Ascending aorta (tissue), 2 donors: ENCODE data around the gene DSN1. TPM values are rescaled to one million over a fixed set of nuclear protein-coding genes. Genes with fewer than 3 reads are reported as not detected.
A peak's percentile ranks its signal among the peaks of the same experiment; 100 is the strongest.

ENCODE experiments used
- DNase-seq, 2 donors: peaks; one replicate each; pipeline ENCODE4 v3.0.0-alpha.2; 2019; ENCODE audit warnings: low spot score in 2 of 2
- H3K27ac ChIP-seq, 2 donors: fragments of 200-600 bp; sonication (generic); one replicate each; pipeline ENCODE4 v1.5.1; 2016 to 2017; ENCODE audit warnings: mild to moderate bottlenecking in 1 of 2
- H3K27me3 ChIP-seq: fragments of 200-600 bp; sonication (generic); one replicate; pipeline ENCODE4 v1.5.1; 2017
- H3K36me3 ChIP-seq, 2 donors: fragments of 200-600 bp; sonication (generic); one replicate each; pipeline ENCODE4 v1.5.1; 2016
- H3K4me1 ChIP-seq, 2 donors: fragments of 200-600 bp; sonication (generic); one replicate each; pipeline ENCODE4 v1.5.1; 2016 to 2017; ENCODE audit warnings: mild to moderate bottlenecking in 1 of 2
- H3K4me3 ChIP-seq, 2 donors: fragments of 200-600 bp; sonication (generic); one replicate each; pipeline ENCODE4 v1.5.1; 2016 to 2017; ENCODE audit warnings: mild to moderate bottlenecking in 1 of 2
- H3K9me3 ChIP-seq, 2 donors: fragments of 200-600 bp; sonication (generic); one replicate each; pipeline ENCODE4 v1.5.1; 2016
- intact Hi-C: fragments of 100-400 bp; cut with DNase I; formaldehyde crosslinking; loops from one replicate; pipeline ENCODE4 v1.15.1; 2023
- total RNA-seq: library from RNA; depleted of rRNA; stranded (reverse); fragments of >200 nt; gene quantifications from one replicate; pipeline ENCODE4 v1.1.0, GENCODE V29; 2016
- TF ChIP-seq, protein P1 (sequence below), 3 experiments: fragments of 200-600 bp in 2 of 3; fragments of 450-650 bp in 1 of 3; sonication (generic) in 2 of 3; IDR thresholded peaks; one replicate each; pipeline ENCODE4 v1.5.1; 2016 to 2019; ENCODE audit warnings: antibody characterized with exemption in 3 of 3, mild to moderate bottlenecking in 1 of 3, moderate library complexity in 1 of 3

Gene DSN1
- total RNA-seq, 1 donor from 2014 or later: 26.9 TPM

DNA sequence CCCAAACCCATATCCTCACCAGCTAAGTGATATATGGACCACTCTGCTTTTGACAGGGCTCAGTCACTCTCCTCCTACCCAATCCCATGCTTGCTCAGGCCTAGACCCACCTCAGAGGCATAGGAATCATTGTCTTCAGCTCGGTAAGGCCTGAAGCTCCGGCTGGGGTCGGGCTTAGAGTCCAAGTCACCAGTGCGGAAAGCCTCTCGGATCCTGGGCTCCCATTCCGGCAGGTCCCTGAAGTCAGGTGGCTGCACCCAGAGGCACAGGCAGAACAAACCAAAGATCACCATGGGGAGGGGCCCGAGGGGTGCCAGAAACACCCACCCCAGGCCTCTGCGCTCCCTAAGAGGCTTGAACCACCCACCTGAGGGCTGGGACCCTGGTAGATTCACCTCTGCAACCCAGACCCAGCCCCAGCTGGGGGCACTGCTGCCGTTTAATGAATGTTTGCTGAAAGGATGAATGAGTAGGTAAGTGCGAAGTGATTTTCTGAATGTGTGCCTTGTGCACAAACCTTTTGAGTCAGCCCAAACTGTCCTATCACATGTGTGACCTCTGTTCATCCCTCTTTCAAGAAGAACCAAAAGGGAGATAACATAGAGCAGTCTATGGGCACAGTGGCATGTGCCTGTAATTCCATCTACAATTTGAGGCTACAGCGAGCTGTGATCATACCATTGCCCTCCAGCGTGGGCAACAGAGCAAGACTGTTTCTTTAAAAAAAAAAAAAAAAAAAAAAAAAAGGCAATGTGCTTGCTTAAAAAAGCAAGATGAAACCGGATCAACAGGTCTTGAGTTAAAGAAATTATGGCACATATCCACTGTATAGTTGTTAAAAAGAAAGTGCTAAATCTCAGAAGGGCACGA is 39.3 kb upstream of the DSN1 start:
- DNase-seq: no peak
- TF ChIP-seq, protein P1, sequence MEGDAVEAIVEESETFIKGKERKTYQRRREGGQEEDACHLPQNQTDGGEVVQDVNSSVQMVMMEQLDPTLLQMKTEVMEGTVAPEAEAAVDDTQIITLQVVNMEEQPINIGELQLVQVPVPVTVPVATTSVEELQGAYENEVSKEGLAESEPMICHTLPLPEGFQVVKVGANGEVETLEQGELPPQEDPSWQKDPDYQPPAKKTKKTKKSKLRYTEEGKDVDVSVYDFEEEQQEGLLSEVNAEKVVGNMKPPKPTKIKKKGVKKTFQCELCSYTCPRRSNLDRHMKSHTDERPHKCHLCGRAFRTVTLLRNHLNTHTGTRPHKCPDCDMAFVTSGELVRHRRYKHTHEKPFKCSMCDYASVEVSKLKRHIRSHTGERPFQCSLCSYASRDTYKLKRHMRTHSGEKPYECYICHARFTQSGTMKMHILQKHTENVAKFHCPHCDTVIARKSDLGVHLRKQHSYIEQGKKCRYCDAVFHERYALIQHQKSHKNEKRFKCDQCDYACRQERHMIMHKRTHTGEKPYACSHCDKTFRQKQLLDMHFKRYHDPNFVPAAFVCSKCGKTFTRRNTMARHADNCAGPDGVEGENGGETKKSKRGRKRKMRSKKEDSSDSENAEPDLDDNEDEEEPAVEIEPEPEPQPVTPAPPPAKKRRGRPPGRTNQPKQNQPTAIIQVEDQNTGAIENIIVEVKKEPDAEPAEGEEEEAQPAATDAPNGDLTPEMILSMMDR (IDR thresholded peaks at IDR 0.05): no peak
- Histone ChIP-seq H3K27me3 (no peaks in the 10 kb centered on the region), H3K9me3 (no peaks in the 10 kb centered on the region), H3K4me3 (no peak overlapping the region), H3K36me3 (peaks cover 45 to 87% of the 10 kb centered on the region in 2 donors), H3K4me1 (no peaks in the 10 kb centered on the region), H3K27ac (no peak overlapping the region)
- intact Hi-C loops: no loop called here

DNA sequence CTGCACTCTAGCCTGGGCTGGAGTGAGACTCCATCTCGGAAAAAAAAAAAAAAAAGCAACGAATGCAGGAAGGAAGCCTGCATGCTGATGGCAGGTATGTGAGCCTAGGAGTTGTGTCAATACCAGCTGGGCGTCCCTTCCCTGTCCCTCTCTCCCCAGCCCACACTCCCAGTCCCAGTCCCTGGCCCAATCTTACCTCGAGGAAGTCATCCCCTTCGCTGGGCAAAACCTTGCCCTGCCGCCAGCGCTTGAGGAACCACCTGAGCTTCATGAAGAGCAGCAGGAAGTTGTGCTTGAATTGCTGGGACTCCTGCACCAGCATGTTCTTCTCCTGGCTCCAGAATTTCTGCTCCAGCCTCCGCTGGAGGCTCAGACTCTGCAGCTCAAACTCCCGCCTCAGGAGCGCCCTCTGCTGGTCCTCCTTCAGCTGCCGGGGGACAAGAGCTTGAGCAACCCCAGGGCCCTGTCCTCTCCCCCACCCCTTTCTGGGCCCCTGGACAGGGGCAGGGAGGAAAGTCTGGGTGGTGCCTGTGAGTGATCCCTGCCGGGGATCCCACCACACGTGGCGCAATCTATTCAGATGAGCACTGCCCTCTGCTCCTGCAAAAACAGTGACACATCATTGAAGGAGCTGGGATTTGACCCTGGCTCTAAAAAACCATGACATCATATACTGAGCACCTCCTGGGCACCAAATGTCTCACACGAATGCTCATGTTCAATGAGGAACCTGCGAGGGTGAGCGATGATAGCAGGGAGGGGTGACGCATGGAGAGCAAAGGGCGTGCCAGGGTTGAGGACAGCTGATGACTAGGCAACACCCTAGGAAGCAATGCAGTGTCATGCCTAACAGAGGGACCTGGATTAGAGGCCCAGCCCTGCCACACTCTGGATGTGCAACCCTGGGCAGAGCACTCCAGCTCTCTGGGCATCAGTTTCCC is 35.0 kb upstream of the DSN1 start:
- DNase-seq: peak in 1 of 2 donors; percentile 78
- no peaks in the 10 kb centered on the region for H3K4me1 ChIP-seq
- no peaks in the 10 kb centered on the region for H3K9me3 ChIP-seq
- H3K27ac ChIP-seq: no peak overlapping the region
- peaks cover 54 to 90% of the 10 kb centered on the region in 2 donors for H3K36me3 ChIP-seq
- no peak overlapping the region for H3K4me3 ChIP-seq
- TF ChIP-seq, protein P1 (IDR thresholded peaks at IDR 0.05): peak; percentile 45 to 82 (median 58)
- intact Hi-C loops: no loop called here
- H3K27me3 ChIP-seq: no peaks in the 10 kb centered on the region

DNA sequence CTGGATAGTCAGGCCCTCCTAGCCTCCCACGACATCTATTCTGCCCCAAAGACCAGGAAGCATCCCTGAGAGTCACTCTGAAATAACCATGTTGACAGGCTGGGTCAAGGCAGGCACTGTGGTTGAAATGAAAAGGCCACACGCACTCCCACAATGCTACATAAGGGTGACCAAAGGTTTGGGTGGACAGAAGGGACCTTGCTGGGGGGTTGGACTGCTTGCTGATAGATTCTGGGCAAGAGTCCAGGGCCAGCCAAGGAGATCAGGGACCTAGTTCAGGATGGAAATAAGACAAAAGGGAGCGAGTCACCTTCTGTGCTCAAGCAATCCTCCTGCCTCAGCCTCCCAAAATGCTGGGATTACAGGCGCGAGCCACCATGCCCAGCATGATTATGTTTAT is 32.5 kb upstream of the DSN1 start:
- no peaks in the 10 kb centered on the region for H3K9me3 ChIP-seq
- H3K27ac ChIP-seq: no peak overlapping the region
- no peaks in the 10 kb centered on the region for H3K4me1 ChIP-seq
- no peak overlapping the region for H3K4me3 ChIP-seq
- no peak for DNase-seq
- peaks cover 58 to 88% of the 10 kb centered on the region in 2 donors for H3K36me3 ChIP-seq
- no peaks in the 10 kb centered on the region for H3K27me3 ChIP-seq
- TF ChIP-seq, protein P1 (IDR thresholded peaks at IDR 0.05): no peak
- intact Hi-C loops: no loop called here

DNA sequence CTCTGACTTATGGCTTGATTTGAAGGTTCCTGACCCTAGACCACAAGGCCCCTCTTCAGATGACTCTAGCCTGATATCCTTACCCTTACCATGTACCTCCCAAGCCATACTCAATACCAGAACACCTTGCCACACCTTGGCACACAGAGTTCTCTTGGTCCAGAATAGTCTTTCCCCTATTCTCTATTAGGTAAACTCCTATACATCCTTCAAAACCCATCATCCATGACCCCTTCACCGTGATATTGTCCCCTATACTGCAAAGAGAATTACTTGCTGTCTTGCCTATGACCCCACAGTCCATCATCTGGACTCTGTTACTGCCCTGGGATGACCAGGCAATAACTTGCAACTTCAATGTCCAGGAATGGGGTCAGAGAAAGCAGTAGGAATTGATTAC is 31.8 kb upstream of the DSN1 start:
- H3K4me1 ChIP-seq: no peaks in the 10 kb centered on the region
- H3K36me3 ChIP-seq: peaks cover 62 to 90% of the 10 kb centered on the region in 2 donors
- TF ChIP-seq, protein P1 (IDR thresholded peaks at IDR 0.05): no peak

DNA sequence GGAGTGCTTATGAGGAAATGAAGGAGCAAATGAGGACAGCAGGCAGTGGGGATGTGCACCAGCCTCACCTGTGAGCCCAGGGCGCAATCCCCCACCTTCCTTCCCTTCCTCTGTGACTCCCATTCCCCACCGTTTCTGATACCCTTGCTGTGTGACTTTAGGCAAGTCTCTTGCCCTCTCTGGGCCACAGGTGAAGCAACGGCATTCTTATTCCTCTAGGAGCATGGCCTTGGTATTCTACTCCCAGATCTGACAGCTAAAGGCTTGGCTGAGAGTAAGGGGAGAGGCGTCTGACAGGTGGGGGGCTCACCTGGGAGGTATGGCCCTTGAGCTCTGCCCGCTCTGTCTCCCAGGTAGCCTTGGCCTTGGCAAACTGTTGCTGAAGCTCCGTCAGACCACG is 30.9 kb upstream of the DSN1 start:
- Histone ChIP-seq H3K9me3 (no peaks in the 10 kb centered on the region), H3K4me3 (no peak overlapping the region), H3K27me3 (no peaks in the 10 kb centered on the region), H3K4me1 (no peaks in the 10 kb centered on the region), H3K27ac (peak overlapping the region in 1 of 2 donors; percentile 42), H3K36me3 (peaks cover 63 to 90% of the 10 kb centered on the region in 2 donors)
- TF ChIP-seq, protein P1 (IDR thresholded peaks at IDR 0.05): no peak
- intact Hi-C loops: loop anchor here (5.0 kb wide), 1 partner anchor 58 kb away; a partner anchor contains a TSS
- no peak for DNase-seq

More for the DNA sequence above, 31.8 kb upstream of the DSN1 start:
- H3K9me3 ChIP-seq: no peaks in the 10 kb centered on the region
- H3K27me3 ChIP-seq: no peaks in the 10 kb centered on the region
- intact Hi-C loops: no loop called here
- no peak overlapping the region for H3K27ac ChIP-seq
- no peak for DNase-seq
- no peak overlapping the region for H3K4me3 ChIP-seq
